GM19395 (cell line): Measurements from ENCODE around the gene EPB41.
"Not testable (repeated sequence)": the region's sequence is repeated elsewhere in the genome, so short reads cannot be mapped to it uniquely, and the experiment has no call there.

ENCODE experiments used
- ATAC-seq: cut with Tn5 transposase; IDR thresholded peaks from one replicate; pipeline ENCODE4 v1.9.1; 2021; ENCODE audit warnings: mild to moderate bottlenecking, moderate library complexity; ENCODE audit not compliant: unreplicated experiment

The EPB41 gene

GRCh38 chr1:29043274-29043965 is 129.1 kb downstream of the EPB41 start:
- no peak for ATAC-seq

GRCh38 chr1:29044010-29044409 is 129.6 kb downstream of the EPB41 start:
- ATAC-seq = no peak

GRCh38 chr1:29045663-29046062 is 131.3 kb downstream of the EPB41 start:
- not testable (repeated sequence) for ATAC-seq

GRCh38 chr1:29047142-29047541 is 132.8 kb downstream of the EPB41 start:
- no peak for ATAC-seq

- no peak for ATAC-seq
Measured at GRCh38 chr1:29050166-29050565, 135.8 kb downstream of the EPB41 start.

- ATAC-seq = no peak
Measured at GRCh38 chr1:29052100-29052499, 137.7 kb downstream of the EPB41 start.

GRCh38 chr1:29052941-29053340 is 138.6 kb downstream of the EPB41 start:
- ATAC-seq = no peak

GRCh38 chr1:29055160-29055559 is 140.8 kb downstream of the EPB41 start:
- ATAC-seq = no peak

GRCh38 chr1:29056256-29056655 is 141.9 kb downstream of the EPB41 start:
- ATAC-seq = no peak

- ATAC-seq = no peak
Measured at GRCh38 chr1:29057700-29058099, 143.3 kb downstream of the EPB41 start.

- ATAC-seq = no peak
Measured at GRCh38 chr1:29062157-29062942, 148.0 kb downstream of the EPB41 start.

GRCh38 chr1:29064064-29064463 is 149.7 kb downstream of the EPB41 start:
- no peak for ATAC-seq

- ATAC-seq = no peak
Measured at GRCh38 chr1:29077155-29077554, 162.8 kb downstream of the EPB41 start.

- ATAC-seq = not testable (repeated sequence)
Measured at GRCh38 chr1:29079916-29080629, 165.7 kb downstream of the EPB41 start.

GRCh38 chr1:29081201-29081600 is 166.8 kb downstream of the EPB41 start:
- ATAC-seq = no peak

- no peak for ATAC-seq
Measured at GRCh38 chr1:29082519-29082918, 168.2 kb downstream of the EPB41 start.

- no peak for ATAC-seq
Measured at GRCh38 chr1:29083317-29084195, 169.2 kb downstream of the EPB41 start.

GRCh38 chr1:29084196-29084521 is 169.8 kb downstream of the EPB41 start:
- no peak for ATAC-seq

GRCh38 chr1:29090937-29091618 is 176.7 kb downstream of the EPB41 start:
- ATAC-seq = no peak

GRCh38 chr1:29092704-29093103 is 178.3 kb downstream of the EPB41 start:
- not testable (repeated sequence) for ATAC-seq
